Stomach (tissue), 9 donors: Measurements from ENCODE around the gene EPHB1. TPM values are rescaled to one million over a fixed set of nuclear protein-coding genes. Genes with fewer than 3 reads are reported as not detected.

Source experiments
- DNase-seq, 2 donors: peaks; one replicate each; pipeline versions ENCODE4 v3.0.0 to v3.0.0-alpha.2; 2013 to 2019
- H3K27ac ChIP-seq, 5 donors: fragments of 200-600 bp in 4 of 5; sonication (generic) in 4 of 5; one replicate each; pipeline ENCODE4 v1.5.1; 2013 to 2019; ENCODE audit warnings: mild to moderate bottlenecking in 1 of 5, moderate library complexity in 1 of 5
- H3K27me3 ChIP-seq, 3 donors: fragments of 200-600 bp; sonication (generic); one replicate each; pipeline ENCODE4 v1.5.1; 2017 to 2019; ENCODE audit warnings: mixed run types in 1 of 3
- H3K36me3 ChIP-seq, 4 donors: fragments of 200-600 bp; sonication (generic); 1 replicate in 3 of 4; 2 replicates in 1 of 4; pipeline ENCODE4 v1.5.1; 2016 to 2019
- H3K4me1 ChIP-seq, 4 donors: fragments of 200-600 bp; sonication (generic); one replicate each; pipeline ENCODE4 v1.5.1; 2016 to 2019
- H3K4me3 ChIP-seq, 4 donors: fragments of 200-600 bp; sonication (generic) in 3 of 4; one replicate each; pipeline ENCODE4 v1.5.1; 2016 to 2019; ENCODE audit warnings: mild to moderate bottlenecking in 1 of 4
- H3K9me3 ChIP-seq, 4 donors: fragments of 200-600 bp; sonication (generic); one replicate each; pipeline ENCODE4 v1.5.1; 2016 to 2019
- CTCF ChIP-seq, 7 experiments: fragments of 450-650 bp in 4 of 7; fragments of 200-600 bp in 3 of 7; sonication (generic) in 3 of 7; IDR thresholded peaks; one replicate each; pipeline ENCODE4 v1.5.1; 2016 to 2019; ENCODE audit warnings: antibody characterized with exemption in 7 of 7, control low read depth in 2 of 7, mild to moderate bottlenecking in 1 of 7
- EP300 ChIP-seq: sonication (generic); formaldehyde crosslinking; IDR thresholded peaks from one replicate; pipeline ENCODE4 v1.6.1; 2017; ENCODE audit warnings: antibody characterized with exemption
- POLR2A ChIP-seq, 4 donors: fragments of 450-650 bp; IDR thresholded peaks; one replicate each; pipeline ENCODE4 v1.6.1; 2016; ENCODE audit warnings: antibody characterized with exemption in 4 of 4, control low read depth in 2 of 4, mild to moderate bottlenecking in 1 of 4, moderate library complexity in 1 of 4
- POLR2AphosphoS5 ChIP-seq, 3 donors: sonication (generic); formaldehyde crosslinking; IDR thresholded peaks; one replicate each; pipeline ENCODE4 v1.6.1; 2016; ENCODE audit warnings: antibody characterized with exemption in 3 of 3
- WGBS, 5 donors: extraction: QIAGEN DNeasy Blood & Tissue Kit in 3 of 5; methylation state at CpG; one replicate each; pipeline versions ENCODE4 v1.1.5 to v1.1.7; 2013 to 2018; 5-methylcytosine and 5-hydroxymethylcytosine counted together
- intact Hi-C: fragments of 100-400 bp; cut with DNase I; formaldehyde crosslinking; loops from one replicate; pipeline ENCODE4 v1.15.1; 2023; ENCODE audit warnings: low total_unique reads
- polyA plus RNA-seq, 3 donors: library from polyadenylated mRNA; stranded (reverse); fragments of 200-250 nt; gene quantifications; one replicate each; pipeline ENCODE4 v1.2.3, GENCODE V29; 2013
- total RNA-seq, 5 donors: library from RNA; depleted of rRNA; stranded (reverse); fragments of >200 nt; gene quantifications; one replicate each; pipeline versions ENCODE4 v1.1.0 to v1.2.3, GENCODE V29; 2014 to 2016
- donor health status: healthy with polysubstance abuse.
- donor health status: Bipolar disorder and iron deficiency.
- donor health status: healthy.

The EPHB1 gene
- total and polyA plus RNA-seq, 8 donors = 0.13 to 2.3 (median 1.0) TPM; not detected in 4

GRCh38 chr3:134852893-134853351 lies 57.9 kb downstream of the EPHB1 start:
- no peaks in the 10 kb centered on the region for H3K27me3 ChIP-seq
- H3K4me3 ChIP-seq = no peak overlapping the region
- H3K9me3 ChIP-seq = no peaks in the 10 kb centered on the region
- intact Hi-C loops = no loop called here
- H3K27ac ChIP-seq = no peak overlapping the region
- DNase-seq = peak in 1 of 2 donors; percentile 12
- H3K4me1 ChIP-seq = no peaks in the 10 kb centered on the region
- TF ChIP-seq EP300 = no peak
- no peak for TF ChIP-seq CTCF (IDR thresholded peaks at IDR 0.05)
- TF ChIP-seq POLR2A (IDR thresholded peaks at IDR 0.05) = no peak
- TF ChIP-seq POLR2AphosphoS5 (IDR thresholded peaks at IDR 0.05) = no peak
- H3K36me3 ChIP-seq = no peaks in the 10 kb centered on the region
- WGBS, 5 donors = 58 to 68% (median 66%) methylated on average over 4 of the region's 4 CpGs

GRCh38 chr3:134854254-134854653 lies 59.2 kb downstream of the EPHB1 start:
- no peaks in the 10 kb centered on the region for H3K27me3 ChIP-seq
- DNase-seq = no peak
- no peaks in the 10 kb centered on the region for H3K9me3 ChIP-seq
- no peak overlapping the region for H3K4me3 ChIP-seq
- H3K4me1 ChIP-seq = no peaks in the 10 kb centered on the region
- no peak for TF ChIP-seq POLR2AphosphoS5 (IDR thresholded peaks at IDR 0.05)
- no peak for TF ChIP-seq EP300
- H3K36me3 ChIP-seq = no peaks in the 10 kb centered on the region
- intact Hi-C loops = no loop called here
- H3K27ac ChIP-seq = no peak overlapping the region
- 54 to 67% (median 62%) methylated on average over 6 of the region's 6 CpGs for WGBS, 5 donors

GRCh38 chr3:134857356-134857755 lies 62.3 kb downstream of the EPHB1 start:
- no peak for DNase-seq
- 74 to 87% (median 85%) methylated on average over 7 of the region's 7 CpGs for WGBS, 5 donors

GRCh38 chr3:134857776-134858362 lies 62.8 kb downstream of the EPHB1 start:
- TF ChIP-seq POLR2AphosphoS5 (IDR thresholded peaks at IDR 0.05) (no peak), POLR2A (IDR thresholded peaks at IDR 0.05) (no peak), CTCF (IDR thresholded peaks at IDR 0.05) (no peak)
- DNase-seq = no peak
- no peaks in the 10 kb centered on the region for H3K27me3 ChIP-seq
- intact Hi-C loops = no loop called here
- H3K4me3 ChIP-seq = no peak overlapping the region
- no peaks in the 10 kb centered on the region for H3K9me3 ChIP-seq
- no peaks in the 10 kb centered on the region for H3K36me3 ChIP-seq
- H3K4me1 ChIP-seq = no peaks in the 10 kb centered on the region
- no peak overlapping the region for H3K27ac ChIP-seq

More at GRCh38 chr3:134857356-134857755, 62.3 kb downstream of the EPHB1 start:
- H3K27ac ChIP-seq = no peak overlapping the region
- intact Hi-C loops = no loop called here
- H3K36me3 ChIP-seq = no peaks in the 10 kb centered on the region
- H3K4me3 ChIP-seq = no peak overlapping the region
- no peaks in the 10 kb centered on the region for H3K4me1 ChIP-seq
- no peaks in the 10 kb centered on the region for H3K9me3 ChIP-seq
- TF ChIP-seq POLR2A (IDR thresholded peaks at IDR 0.05) (no peak), POLR2AphosphoS5 (IDR thresholded peaks at IDR 0.05) (no peak)
- no peaks in the 10 kb centered on the region for H3K27me3 ChIP-seq

- H3K4me3 ChIP-seq = no peak overlapping the region
- TF ChIP-seq EP300 (no peak), POLR2AphosphoS5 (IDR thresholded peaks at IDR 0.05) (no peak)
- WGBS, 5 donors = 42 to 62% (median 54%) methylated on average over 7 of the region's 7 CpGs
Measured at GRCh38 chr3:134858441-134859035, 63.5 kb downstream of the EPHB1 start.

GRCh38 chr3:134859341-134859740 lies 64.3 kb downstream of the EPHB1 start:
- no peaks in the 10 kb centered on the region for H3K9me3 ChIP-seq
- no peak for DNase-seq
- H3K27ac ChIP-seq = no peak overlapping the region
- no peak overlapping the region for H3K4me3 ChIP-seq
- no peaks in the 10 kb centered on the region for H3K4me1 ChIP-seq
- no peaks in the 10 kb centered on the region for H3K36me3 ChIP-seq
- WGBS, 5 donors = 21 to 64% (median 59%) methylated on average over 1 of the region's 1 CpG
- no peaks in the 10 kb centered on the region for H3K27me3 ChIP-seq
- intact Hi-C loops = no loop called here
- no peak for TF ChIP-seq POLR2AphosphoS5 (IDR thresholded peaks at IDR 0.05)

More at GRCh38 chr3:134858441-134859035, 63.5 kb downstream of the EPHB1 start:
- intact Hi-C loops = no loop called here
- no peaks in the 10 kb centered on the region for H3K27me3 ChIP-seq
- no peaks in the 10 kb centered on the region for H3K4me1 ChIP-seq
- DNase-seq = no peak
- no peaks in the 10 kb centered on the region for H3K36me3 ChIP-seq
- H3K9me3 ChIP-seq = no peaks in the 10 kb centered on the region
- no peak overlapping the region for H3K27ac ChIP-seq
